ENCODE data around the gene CACNA2D4.

Gene CACNA2D4

GRCh38 chr12:1810931-1811280 is 107.5 kb downstream of the CACNA2D4 start:
- Histone ChIP-seq H3K27ac (no peak overlapping the region), H3K79me2 (ENCODE audit: insufficient read depth, low read depth) (no peaks in the 10 kb centered on the region), H3K36me3 (ENCODE audit: insufficient read depth) (no peaks in the 10 kb centered on the region), H2AFZ (ENCODE audit: low read depth) (no peak overlapping the region), H4K20me1 (ENCODE audit: insufficient read depth) (no peaks in the 10 kb centered on the region), H3K9ac (no peak overlapping the region), H3K27me3 (ENCODE audit: insufficient read depth, low read depth) (peaks cover 51% of the 10 kb centered on the region), H3K4me2 (no peak overlapping the region), H3K4me1 (ENCODE audit: low read depth, poor library complexity, severe bottlenecking) (no peaks in the 10 kb centered on the region), H3K4me3 (IDR thresholded peaks at IDR 0.05; ENCODE audit: insufficient read depth, low read depth, low read length) (no peak overlapping the region)
- no peak for TF ChIP-seq CTCF (conservative IDR thresholded peaks at IDR 0.05; ENCODE audit: low read depth, low read length)

- Histone ChIP-seq H3K36me3 (ENCODE audit: insufficient read depth) (no peaks in the 10 kb centered on the region), H3K4me1 (ENCODE audit: low read depth, poor library complexity, severe bottlenecking) (no peaks in the 10 kb centered on the region), H3K4me3 (IDR thresholded peaks at IDR 0.05; ENCODE audit: insufficient read depth, low read depth, low read length) (no peak overlapping the region), H3K79me2 (ENCODE audit: insufficient read depth, low read depth) (no peaks in the 10 kb centered on the region), H4K20me1 (ENCODE audit: insufficient read depth) (no peaks in the 10 kb centered on the region), H2AFZ (ENCODE audit: low read depth) (no peak overlapping the region), H3K4me2 (no peak overlapping the region), H3K27me3 (ENCODE audit: insufficient read depth, low read depth) (peaks cover 45% of the 10 kb centered on the region), H3K9ac (no peak overlapping the region), H3K27ac (no peak overlapping the region)
- no peak for TF ChIP-seq CTCF (conservative IDR thresholded peaks at IDR 0.05; ENCODE audit: low read depth, low read length)
Observed at GRCh38 chr12:1810201-1810930, 108.1 kb downstream of the CACNA2D4 start.

- H3K4me2 ChIP-seq, result no peak overlapping the region
- no peaks in the 10 kb centered on the region for H3K79me2 ChIP-seq (ENCODE audit: insufficient read depth, low read depth)
- no peak overlapping the region for H2AFZ ChIP-seq (ENCODE audit: low read depth)
- no peaks in the 10 kb centered on the region for H4K20me1 ChIP-seq (ENCODE audit: insufficient read depth)
- no peak for TF ChIP-seq CTCF (conservative IDR thresholded peaks at IDR 0.05; ENCODE audit: low read depth, low read length)
- peaks cover 39% of the 10 kb centered on the region for H3K27me3 ChIP-seq (ENCODE audit: insufficient read depth, low read depth)
- H3K36me3 ChIP-seq (ENCODE audit: insufficient read depth), result no peaks in the 10 kb centered on the region
- H3K4me1 ChIP-seq (ENCODE audit: low read depth, poor library complexity, severe bottlenecking), result peaks cover 3% of the 10 kb centered on the region
- H3K27ac ChIP-seq, result no peak overlapping the region
- no peak overlapping the region for H3K4me3 ChIP-seq (IDR thresholded peaks at IDR 0.05; ENCODE audit: insufficient read depth, low read depth, low read length)
- no peak overlapping the region for H3K9ac ChIP-seq
Observed at GRCh38 chr12:1809591-1810190, 108.8 kb downstream of the CACNA2D4 start.

GRCh38 chr12:1808798-1809480 is 109.5 kb downstream of the CACNA2D4 start:
- no peak overlapping the region for H3K4me2 ChIP-seq
- no peaks in the 10 kb centered on the region for H4K20me1 ChIP-seq (ENCODE audit: insufficient read depth)
- H3K27ac ChIP-seq, result no peak overlapping the region
- TF ChIP-seq CTCF (conservative IDR thresholded peaks at IDR 0.05; ENCODE audit: low read depth, low read length), result no peak
- peaks cover 7% of the 10 kb centered on the region for H3K4me1 ChIP-seq (ENCODE audit: low read depth, poor library complexity, severe bottlenecking)
- H3K4me3 ChIP-seq (IDR thresholded peaks at IDR 0.05; ENCODE audit: insufficient read depth, low read depth, low read length), result no peak overlapping the region
- peaks cover 31% of the 10 kb centered on the region for H3K27me3 ChIP-seq (ENCODE audit: insufficient read depth, low read depth)
- H3K79me2 ChIP-seq (ENCODE audit: insufficient read depth, low read depth), result no peaks in the 10 kb centered on the region
- no peaks in the 10 kb centered on the region for H3K36me3 ChIP-seq (ENCODE audit: insufficient read depth)
- H3K9ac ChIP-seq, result no peak overlapping the region
- no peak overlapping the region for H2AFZ ChIP-seq (ENCODE audit: low read depth)

Data from KMS-11 (cell line).